ENCODE data around the gene GANAB. TPM values are rescaled to one million over a fixed set of nuclear protein-coding genes. Genes with fewer than 3 reads are reported as not detected.
A peak's percentile ranks its signal among the peaks of the same experiment; 100 is the strongest.

The GANAB gene
- total and polyA plus RNA-seq, 2 of the 13 experiments (the other 11 are each of a cell fraction or from before 2014, with no cell fraction given) = 99.5 to 234 TPM

DNA sequence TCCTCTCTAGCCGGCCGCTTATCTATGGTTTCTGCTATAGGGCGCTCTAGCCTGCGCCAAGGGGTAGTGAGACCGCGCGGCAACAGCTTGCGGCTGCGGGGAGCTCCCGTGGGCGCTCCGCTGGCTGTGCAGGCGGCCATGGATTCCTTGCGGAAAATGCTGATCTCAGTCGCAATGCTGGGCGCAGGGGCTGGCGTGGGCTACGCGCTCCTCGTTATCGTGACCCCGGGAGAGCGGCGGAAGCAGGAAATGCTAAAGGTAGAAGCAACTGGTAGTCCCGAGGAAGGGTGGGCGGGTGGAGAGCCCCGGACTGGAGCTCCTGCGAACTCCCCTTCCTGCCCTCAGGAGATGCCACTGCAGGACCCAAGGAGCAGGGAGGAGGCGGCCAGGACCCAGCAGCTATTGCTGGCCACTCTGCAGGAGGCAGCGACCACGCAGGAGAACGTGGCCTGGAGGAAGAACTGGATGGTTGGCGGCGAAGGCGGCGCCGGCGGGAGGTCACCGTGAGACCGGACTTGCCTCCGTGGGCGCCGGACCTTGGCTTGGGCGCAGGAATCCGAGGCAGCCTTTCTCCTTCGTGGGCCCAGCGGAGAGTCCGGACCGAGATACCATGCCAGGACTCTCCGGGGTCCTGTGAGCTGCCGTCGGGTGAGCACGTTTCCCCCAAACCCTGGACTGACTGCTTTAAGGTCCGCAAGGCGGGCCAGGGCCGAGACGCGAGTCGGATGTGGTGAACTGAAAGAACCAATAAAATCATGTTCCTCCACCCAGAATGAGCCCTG, 25.4 kb upstream of the GANAB start, which contains the start of the genes LBHD1 and UQCC3 (continued):
- TF ChIP-seq, protein P1, sequence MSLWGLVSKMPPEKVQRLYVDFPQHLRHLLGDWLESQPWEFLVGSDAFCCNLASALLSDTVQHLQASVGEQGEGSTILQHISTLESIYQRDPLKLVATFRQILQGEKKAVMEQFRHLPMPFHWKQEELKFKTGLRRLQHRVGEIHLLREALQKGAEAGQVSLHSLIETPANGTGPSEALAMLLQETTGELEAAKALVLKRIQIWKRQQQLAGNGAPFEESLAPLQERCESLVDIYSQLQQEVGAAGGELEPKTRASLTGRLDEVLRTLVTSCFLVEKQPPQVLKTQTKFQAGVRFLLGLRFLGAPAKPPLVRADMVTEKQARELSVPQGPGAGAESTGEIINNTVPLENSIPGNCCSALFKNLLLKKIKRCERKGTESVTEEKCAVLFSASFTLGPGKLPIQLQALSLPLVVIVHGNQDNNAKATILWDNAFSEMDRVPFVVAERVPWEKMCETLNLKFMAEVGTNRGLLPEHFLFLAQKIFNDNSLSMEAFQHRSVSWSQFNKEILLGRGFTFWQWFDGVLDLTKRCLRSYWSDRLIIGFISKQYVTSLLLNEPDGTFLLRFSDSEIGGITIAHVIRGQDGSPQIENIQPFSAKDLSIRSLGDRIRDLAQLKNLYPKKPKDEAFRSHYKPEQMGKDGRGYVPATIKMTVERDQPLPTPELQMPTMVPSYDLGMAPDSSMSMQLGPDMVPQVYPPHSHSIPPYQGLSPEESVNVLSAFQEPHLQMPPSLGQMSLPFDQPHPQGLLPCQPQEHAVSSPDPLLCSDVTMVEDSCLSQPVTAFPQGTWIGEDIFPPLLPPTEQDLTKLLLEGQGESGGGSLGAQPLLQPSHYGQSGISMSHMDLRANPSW (CRISPR knock-in tag; IDR thresholded peaks at IDR 0.05; ENCODE audit: borderline replicate concordance) = 0 out of 2 replicates have a peak, but pooled peaks have one; percentile 63
- TF ChIP-seq ZNF432 (CRISPR knock-in tag; IDR thresholded peaks at IDR 0.05; ENCODE audit: borderline replicate concordance) (no peak), ARID2 (CRISPR knock-in tag; IDR thresholded peaks at IDR 0.05; ENCODE audit: borderline replicate concordance) (peak; percentile 74; the same call in 1 of the 2 replicates), ZFP91 (CRISPR knock-in tag; IDR thresholded peaks at IDR 0.05; ENCODE audit: borderline replicate concordance) (peak; percentile 88), CEBPB (IDR thresholded peaks at IDR 0.05; ENCODE audit: borderline replicate concordance, low read depth, low read length) (no peak), TMF1 (CRISPR knock-in tag; IDR thresholded peaks at IDR 0.05; ENCODE audit: low read depth) (0 out of 2 replicates have a peak, but pooled peaks have one; percentile 43), ZBTB2 (CRISPR knock-in tag; IDR thresholded peaks at IDR 0.05; ENCODE audit: low read depth) (peak; percentile 60; the same call in 1 of the 2 replicates), ZNF629 (CRISPR knock-in tag; conservative IDR thresholded peaks at IDR 0.05) (0 out of 2 replicates have a peak, but pooled peaks have one; percentile 15), RFX1 (IDR thresholded peaks at IDR 0.05) (no peak), ZNF781 (CRISPR knock-in tag; IDR thresholded peaks at IDR 0.05; ENCODE audit: borderline replicate concordance, not compliant biosample characterization) (peak; percentile 44), ZFP36L1 (CRISPR knock-in tag; IDR thresholded peaks at IDR 0.05) (0 out of 2 replicates have a peak, but pooled peaks have one; percentile 36), ZNF30 (CRISPR knock-in tag; IDR thresholded peaks at IDR 0.05) (no peak), ZNF615 (CRISPR knock-in tag; IDR thresholded peaks at IDR 0.05; ENCODE audit: borderline replicate concordance) (no peak), IRX3 (CRISPR knock-in tag; IDR thresholded peaks at IDR 0.05; ENCODE audit: borderline replicate concordance, low read depth) (no peak)
- TF ChIP-seq, protein P2, sequence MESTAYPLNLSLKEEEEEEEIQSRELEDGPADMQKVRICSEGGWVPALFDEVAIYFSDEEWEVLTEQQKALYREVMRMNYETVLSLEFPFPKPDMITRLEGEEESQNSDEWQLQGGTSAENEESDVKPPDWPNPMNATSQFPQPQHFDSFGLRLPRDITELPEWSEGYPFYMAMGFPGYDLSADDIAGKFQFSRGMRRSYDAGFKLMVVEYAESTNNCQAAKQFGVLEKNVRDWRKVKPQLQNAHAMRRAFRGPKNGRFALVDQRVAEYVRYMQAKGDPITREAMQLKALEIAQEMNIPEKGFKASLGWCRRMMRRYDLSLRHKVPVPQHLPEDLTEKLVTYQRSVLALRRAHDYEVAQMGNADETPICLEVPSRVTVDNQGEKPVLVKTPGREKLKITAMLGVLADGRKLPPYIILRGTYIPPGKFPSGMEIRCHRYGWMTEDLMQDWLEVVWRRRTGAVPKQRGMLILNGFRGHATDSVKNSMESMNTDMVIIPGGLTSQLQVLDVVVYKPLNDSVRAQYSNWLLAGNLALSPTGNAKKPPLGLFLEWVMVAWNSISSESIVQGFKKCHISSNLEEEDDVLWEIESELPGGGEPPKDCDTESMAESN (CRISPR knock-in tag; conservative IDR thresholded peaks at IDR 0.05) = peak; percentile 88
- TF ChIP-seq, protein P3, sequence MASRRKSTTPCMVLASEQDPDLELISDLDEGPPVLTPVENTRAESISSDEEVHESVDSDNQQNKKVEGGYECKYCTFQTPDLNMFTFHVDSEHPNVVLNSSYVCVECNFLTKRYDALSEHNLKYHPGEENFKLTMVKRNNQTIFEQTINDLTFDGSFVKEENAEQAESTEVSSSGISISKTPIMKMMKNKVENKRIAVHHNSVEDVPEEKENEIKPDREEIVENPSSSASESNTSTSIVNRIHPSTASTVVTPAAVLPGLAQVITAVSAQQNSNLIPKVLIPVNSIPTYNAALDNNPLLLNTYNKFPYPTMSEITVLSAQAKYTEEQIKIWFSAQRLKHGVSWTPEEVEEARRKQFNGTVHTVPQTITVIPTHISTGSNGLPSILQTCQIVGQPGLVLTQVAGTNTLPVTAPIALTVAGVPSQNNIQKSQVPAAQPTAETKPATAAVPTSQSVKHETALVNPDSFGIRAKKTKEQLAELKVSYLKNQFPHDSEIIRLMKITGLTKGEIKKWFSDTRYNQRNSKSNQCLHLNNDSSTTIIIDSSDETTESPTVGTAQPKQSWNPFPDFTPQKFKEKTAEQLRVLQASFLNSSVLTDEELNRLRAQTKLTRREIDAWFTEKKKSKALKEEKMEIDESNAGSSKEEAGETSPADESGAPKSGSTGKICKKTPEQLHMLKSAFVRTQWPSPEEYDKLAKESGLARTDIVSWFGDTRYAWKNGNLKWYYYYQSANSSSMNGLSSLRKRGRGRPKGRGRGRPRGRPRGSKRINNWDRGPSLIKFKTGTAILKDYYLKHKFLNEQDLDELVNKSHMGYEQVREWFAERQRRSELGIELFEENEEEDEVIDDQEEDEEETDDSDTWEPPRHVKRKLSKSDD (CRISPR knock-in tag; IDR thresholded peaks at IDR 0.05; ENCODE audit: low read depth) = 0 out of 2 replicates have a peak, but pooled peaks have one; percentile 41
